Upper lobe of left lung (tissue), 6 donors: Measurements from ENCODE around the gene MARK3. TPM values are rescaled to one million over a fixed set of nuclear protein-coding genes. Genes with fewer than 3 reads are reported as not detected.
A peak's percentile ranks its signal among the peaks of the same experiment; 100 is the strongest.

Experiments
- ATAC-seq, 2 donors: fragments of 200-7000 bp; cut with Tn5 transposase; one replicate each; pipeline ENCODE4 v1.9.1; 2022; ENCODE audit warnings: mild to moderate bottlenecking in 2 of 2, moderate library complexity in 2 of 2; ENCODE audit not compliant: low FRiP score in 2 of 2
- DNase-seq, 2 donors: peaks; one replicate each; pipeline ENCODE4 v3.0.0-alpha.2; 2019 to 2020
- H3K27ac ChIP-seq, 4 donors: fragments of 200-600 bp; sonication (generic); one replicate each; pipeline ENCODE4 v1.5.1; 2016 to 2019
- H3K27me3 ChIP-seq, 4 donors: fragments of 200-600 bp; sonication (generic); one replicate each; pipeline ENCODE4 v1.5.1; 2017 to 2019
- H3K36me3 ChIP-seq, 4 donors: fragments of 200-600 bp; sonication (generic); one replicate each; pipeline ENCODE4 v1.5.1; 2016 to 2019
- H3K4me1 ChIP-seq, 4 donors: fragments of 200-600 bp; sonication (generic); one replicate each; pipeline ENCODE4 v1.5.1; 2018 to 2019
- H3K4me3 ChIP-seq, 4 donors: fragments of 200-600 bp; sonication (generic); one replicate each; pipeline ENCODE4 v1.5.1; 2017 to 2019; ENCODE audit warnings: mild to moderate bottlenecking in 2 of 4, moderate library complexity in 1 of 4
- H3K9me3 ChIP-seq, 4 donors: fragments of 200-600 bp; sonication (generic); one replicate each; pipeline ENCODE4 v1.5.1; 2018 to 2019
- CTCF ChIP-seq, 6 experiments: fragments of 450-650 bp in 4 of 6; fragments of 200-600 bp in 2 of 6; sonication (generic) in 2 of 6; IDR thresholded peaks; one replicate each; pipeline ENCODE4 v1.5.1; 2016 to 2019; ENCODE audit warnings: antibody characterized with exemption in 6 of 6
- EP300 ChIP-seq, 4 donors: sonication (generic); formaldehyde crosslinking; IDR thresholded peaks; one replicate each; pipeline ENCODE4 v1.5.1; 2017; ENCODE audit warnings: antibody characterized with exemption in 4 of 4, control low read depth in 2 of 4
- POLR2A ChIP-seq, 4 donors: fragments of 450-650 bp; IDR thresholded peaks; one replicate each; pipeline ENCODE4 v1.5.1; 2016 to 2017; ENCODE audit warnings: antibody characterized with exemption in 4 of 4, mild to moderate bottlenecking in 2 of 4
- POLR2AphosphoS5 ChIP-seq, 2 donors: sonication (generic); formaldehyde crosslinking; IDR thresholded peaks; one replicate each; pipeline ENCODE4 v1.5.1; 2017; ENCODE audit warnings: antibody characterized with exemption in 2 of 2
- WGBS, 2 donors: methylation state at CpG; one replicate each; pipeline ENCODE4 v1.1.5; 2017 to 2018; 5-methylcytosine and 5-hydroxymethylcytosine counted together
- total RNA-seq, 6 donors: library from RNA; depleted of rRNA in 4 of 6; stranded (reverse); fragments of >200 nt in 4 of 6; gene quantifications; one replicate each; pipeline versions ENCODE4 v1.1.0 to v1.2.1, GENCODE V29; 2016 to 2021
- donor health status: DM: no; HTN: no; CAD: no; lungs with moderate emphysema.
- donor health status: DM: no; HTN: yes; CAD: no; lungs with severe emphysema.

MARK3 gene
- total RNA-seq, 6 donors from 2014 or later = 84.5 to 190 (median 132) TPM

- Histone ChIP-seq H3K36me3 (no peaks in the 10 kb centered on the region), H3K4me1 (no peaks in the 10 kb centered on the region), H3K4me3 (no peak overlapping the region), H3K9me3 (no peaks in the 10 kb centered on the region), H3K27me3 (no peaks in the 10 kb centered on the region), H3K27ac (no peak overlapping the region)
- WGBS, 2 donors = 73 to 80% methylated on average over 11 of the region's 11 CpGs
- ATAC-seq (peak in 1 of 2 donors; percentile 90), DNase-seq (peak in 1 of 2 donors; percentile 36)
- no peak for TF ChIP-seq POLR2AphosphoS5 (IDR thresholded peaks at IDR 0.05)
- no peak for TF ChIP-seq POLR2A (IDR thresholded peaks at IDR 0.05)
- no peak for TF ChIP-seq EP300 (IDR thresholded peaks at IDR 0.05)
- no peak for TF ChIP-seq CTCF (IDR thresholded peaks at IDR 0.05)
Observed at GRCh38 chr14:103372552-103373304, 12.5 kb upstream of the MARK3 start.

- Histone ChIP-seq H3K27me3 (no peaks in the 10 kb centered on the region), H3K4me3 (no peak overlapping the region), H3K4me1 (no peaks in the 10 kb centered on the region), H3K36me3 (no peaks in the 10 kb centered on the region), H3K27ac (no peak overlapping the region), H3K9me3 (no peaks in the 10 kb centered on the region)
- DNase-seq (peak in 1 of 2 donors; percentile 40), ATAC-seq (no peak)
- no peak for TF ChIP-seq EP300 (IDR thresholded peaks at IDR 0.05)
- TF ChIP-seq POLR2AphosphoS5 (IDR thresholded peaks at IDR 0.05) = no peak
- no peak for TF ChIP-seq CTCF (IDR thresholded peaks at IDR 0.05)
- no peak for TF ChIP-seq POLR2A (IDR thresholded peaks at IDR 0.05)
- WGBS, 2 donors = 86 to 94% methylated on average over 10 to 11 of the region's 11 CpGs
Observed at GRCh38 chr14:103374121-103374520, 11.1 kb upstream of the MARK3 start.

- DNase-seq = no peak
- H3K4me1 ChIP-seq = peaks cover 0 to 10% (median 0%) of the 10 kb centered on the region in 4 donors
- H3K4me3 ChIP-seq = no peak overlapping the region
- H3K27me3 ChIP-seq = no peaks in the 10 kb centered on the region
- no peak overlapping the region for H3K27ac ChIP-seq
- H3K9me3 ChIP-seq = no peaks in the 10 kb centered on the region
- no peaks in the 10 kb centered on the region for H3K36me3 ChIP-seq
- ATAC-seq = no peak
- no peak for TF ChIP-seq POLR2AphosphoS5 (IDR thresholded peaks at IDR 0.05)
- TF ChIP-seq CTCF (IDR thresholded peaks at IDR 0.05) = no peak
- TF ChIP-seq EP300 (IDR thresholded peaks at IDR 0.05) = no peak
- no peak for TF ChIP-seq POLR2A (IDR thresholded peaks at IDR 0.05)
- WGBS, 2 donors = 72 to 87% methylated on average over 2 of the region's 2 CpGs
Observed at GRCh38 chr14:103377522-103378037, 7.6 kb upstream of the MARK3 start.

- no peak for DNase-seq
- no peak for ATAC-seq
- WGBS, 2 donors = 85 to 91% methylated on average over 12 to 14 of the region's 14 CpGs
Observed at GRCh38 chr14:103378038-103378854, 7.0 kb upstream of the MARK3 start.

More at GRCh38 chr14:103378038-103378854, 7.0 kb upstream of the MARK3 start:
- Histone ChIP-seq H3K36me3 (no peaks in the 10 kb centered on the region), H3K27me3 (no peaks in the 10 kb centered on the region), H3K4me3 (no peak overlapping the region), H3K9me3 (no peaks in the 10 kb centered on the region), H3K27ac (no peak overlapping the region), H3K4me1 (peaks cover 0 to 11% (median 0%) of the 10 kb centered on the region in 4 donors)
- TF ChIP-seq EP300 (IDR thresholded peaks at IDR 0.05) (no peak), POLR2AphosphoS5 (IDR thresholded peaks at IDR 0.05) (no peak), CTCF (IDR thresholded peaks at IDR 0.05) (no peak), POLR2A (IDR thresholded peaks at IDR 0.05) (no peak)
